ENCODE measurements around the gene DUSP2. TPM values are rescaled to one million over a fixed set of nuclear protein-coding genes. Genes with fewer than 3 reads are reported as not detected.

Gene DUSP2
- total RNA-seq, 4 donors from 2014 or later, result 14.0 to 21.1 (median 15.6) TPM

GRCh38 chr2:96136129-96136720 lies 9.0 kb downstream of the DUSP2 start:
- no peaks in the 10 kb centered on the region for H3K9me3 ChIP-seq
- H3K27me3 ChIP-seq, result peaks cover 0 to 5% of the 10 kb centered on the region in 2 donors
- TF ChIP-seq CTCF (IDR thresholded peaks at IDR 0.05) (no peak), EP300 (IDR thresholded peaks at IDR 0.05) (no peak), POLR2A (IDR thresholded peaks at IDR 0.05) (no peak)
- no peak overlapping the region for H3K27ac ChIP-seq
- DNase-seq (ENCODE audit: low spot score in 2 of 2), result no peak
- WGBS, 2 donors, result 79 to 87% methylated on average over 8 of the region's 8 CpGs
- no peaks in the 10 kb centered on the region for H3K36me3 ChIP-seq
- H3K4me3 ChIP-seq, result no peak overlapping the region
- no peaks in the 10 kb centered on the region for H3K4me1 ChIP-seq

GRCh38 chr2:96135621-96136020 lies 9.6 kb downstream of the DUSP2 start:
- H3K27me3 ChIP-seq, result peaks cover 0 to 5% of the 10 kb centered on the region in 2 donors
- H3K36me3 ChIP-seq, result no peaks in the 10 kb centered on the region
- H3K27ac ChIP-seq, result no peak overlapping the region
- 81% methylated on average over 5 of the region's 5 CpGs for WGBS, 2 donors
- no peak for DNase-seq (ENCODE audit: low spot score in 2 of 2)
- TF ChIP-seq POLR2A (IDR thresholded peaks at IDR 0.05), result no peak
- TF ChIP-seq EP300 (IDR thresholded peaks at IDR 0.05), result no peak
- no peak for TF ChIP-seq CTCF (IDR thresholded peaks at IDR 0.05)
- H3K9me3 ChIP-seq, result no peaks in the 10 kb centered on the region
- no peak overlapping the region for H3K4me3 ChIP-seq
- H3K4me1 ChIP-seq, result no peaks in the 10 kb centered on the region

- H3K4me3 ChIP-seq, result no peak overlapping the region
- no peaks in the 10 kb centered on the region for H3K4me1 ChIP-seq
- no peak for DNase-seq (ENCODE audit: low spot score in 2 of 2)
- TF ChIP-seq EP300 (IDR thresholded peaks at IDR 0.05) (no peak), POLR2A (IDR thresholded peaks at IDR 0.05) (no peak)
- H3K9me3 ChIP-seq, result no peaks in the 10 kb centered on the region
- no peaks in the 10 kb centered on the region for H3K36me3 ChIP-seq
- 79 to 83% methylated on average over 9 of the region's 9 CpGs for WGBS, 2 donors
- H3K27me3 ChIP-seq, result peaks cover 0 to 5% of the 10 kb centered on the region in 2 donors
- no peak overlapping the region for H3K27ac ChIP-seq
These were observed 10.1 kb downstream of the DUSP2 start for GRCh38 chr2:96135171-96135570.

- no peak overlapping the region for H3K4me3 ChIP-seq
- no peaks in the 10 kb centered on the region for H3K36me3 ChIP-seq
- H3K9me3 ChIP-seq, result no peaks in the 10 kb centered on the region
- H3K4me1 ChIP-seq, result no peaks in the 10 kb centered on the region
- no peak overlapping the region for H3K27ac ChIP-seq
- H3K27me3 ChIP-seq, result peaks cover 0 to 5% of the 10 kb centered on the region in 2 donors
- no peak for TF ChIP-seq POLR2A (IDR thresholded peaks at IDR 0.05)
- WGBS, 2 donors, result 85 to 89% methylated on average over 6 to 11 of the region's 11 CpGs
- no peak for DNase-seq (ENCODE audit: low spot score in 2 of 2)
These were observed 10.8 kb downstream of the DUSP2 start for GRCh38 chr2:96134421-96134820.

- 88 to 92% methylated on average over 20 to 22 of the region's 26 CpGs for WGBS, 2 donors
These were observed 13.2 kb downstream of the DUSP2 start for GRCh38 chr2:96131813-96132745.

More at GRCh38 chr2:96131813-96132745, 13.2 kb downstream of the DUSP2 start:
- Histone ChIP-seq H3K36me3 (no peaks in the 10 kb centered on the region), H3K27me3 (no peaks in the 10 kb centered on the region), H3K4me3 (no peak overlapping the region), H3K4me1 (no peaks in the 10 kb centered on the region), H3K27ac (no peak overlapping the region), H3K9me3 (no peaks in the 10 kb centered on the region)
- TF ChIP-seq POLR2A (IDR thresholded peaks at IDR 0.05) (no peak), CTCF (IDR thresholded peaks at IDR 0.05) (no peak), EP300 (IDR thresholded peaks at IDR 0.05) (no peak)
- no peak for DNase-seq (ENCODE audit: low spot score in 2 of 2)
